ENCODE data around the gene GSTA3.
"Not testable (repeated sequence)": the region's sequence is repeated elsewhere in the genome, so short reads cannot be mapped to it uniquely, and the experiment has no call there.

Gene GSTA3

DNA sequence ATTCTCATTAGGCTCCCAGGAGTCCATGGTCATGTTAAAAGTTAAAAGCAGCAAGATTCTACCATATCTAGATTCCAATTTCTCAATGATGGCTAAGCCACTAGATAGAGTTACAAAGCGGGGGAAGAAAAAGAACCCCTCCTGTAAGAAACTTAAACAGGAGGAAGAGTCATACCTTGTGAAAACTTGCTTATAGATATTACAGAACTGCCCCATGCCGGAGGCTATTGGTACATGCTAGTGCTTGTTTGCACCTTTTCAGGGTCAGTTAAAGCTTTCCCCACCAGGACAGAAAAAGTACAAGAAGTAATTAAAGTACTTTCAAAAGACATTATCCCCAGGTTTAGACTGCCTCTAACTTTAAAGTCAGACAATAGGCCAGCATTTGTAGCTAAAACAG is 15.5 kb upstream of the GSTA3 start:
- DNase-seq (ENCODE audit: insufficient read length, low spot score): no peak
- no peak for TF ChIP-seq POLR2A (IDR thresholded peaks at IDR 0.05; ENCODE audit: low read depth, low read length)
- no peak for FAIRE-seq

DNA sequence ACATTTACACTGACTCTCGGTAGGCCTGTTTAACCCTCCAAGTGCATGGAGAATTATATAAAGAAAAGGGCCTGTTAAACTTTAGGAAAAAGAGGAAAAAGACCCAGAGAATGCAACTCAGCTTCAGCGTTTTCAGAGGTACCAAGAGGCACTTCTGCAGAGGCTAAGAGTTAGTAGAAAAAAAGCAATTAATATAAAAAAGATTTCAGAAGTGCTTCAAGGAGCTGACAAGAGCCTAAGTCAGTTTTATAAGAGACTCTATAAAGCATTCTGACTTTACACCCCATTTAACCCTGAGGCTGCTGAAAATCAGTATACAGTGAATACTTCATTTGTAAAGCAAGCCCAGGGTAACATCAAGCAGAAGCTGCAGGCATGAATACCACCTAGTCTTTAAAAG is 14.2 kb upstream of the GSTA3 start:
- not testable (repeated sequence) for FAIRE-seq; DNase-seq (ENCODE audit: insufficient read length, low spot score)

DNA sequence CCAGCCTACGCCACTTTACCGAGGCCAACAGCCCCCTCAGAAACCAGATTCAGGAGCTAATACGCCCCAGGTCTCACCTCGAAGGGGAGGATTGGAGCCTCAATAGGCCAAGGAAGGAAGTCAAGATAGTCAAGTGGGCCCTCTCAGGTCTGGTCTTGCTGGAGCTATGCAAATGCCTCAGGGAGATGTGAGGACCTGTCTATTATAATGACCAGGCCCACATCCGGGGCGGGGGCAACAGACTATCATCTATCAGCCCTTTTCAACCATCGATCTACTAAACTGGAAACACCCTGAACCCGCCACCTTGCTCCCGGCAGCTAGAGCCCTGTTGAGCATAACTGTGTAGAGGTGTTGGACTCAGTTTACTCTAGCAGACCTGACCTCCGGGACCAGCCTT is 12.7 kb upstream of the GSTA3 start:
- TF ChIP-seq POLR2A (IDR thresholded peaks at IDR 0.05; ENCODE audit: low read depth, low read length): no peak
- FAIRE-seq: no peak
- DNase-seq (ENCODE audit: insufficient read length, low spot score): no peak

DNA sequence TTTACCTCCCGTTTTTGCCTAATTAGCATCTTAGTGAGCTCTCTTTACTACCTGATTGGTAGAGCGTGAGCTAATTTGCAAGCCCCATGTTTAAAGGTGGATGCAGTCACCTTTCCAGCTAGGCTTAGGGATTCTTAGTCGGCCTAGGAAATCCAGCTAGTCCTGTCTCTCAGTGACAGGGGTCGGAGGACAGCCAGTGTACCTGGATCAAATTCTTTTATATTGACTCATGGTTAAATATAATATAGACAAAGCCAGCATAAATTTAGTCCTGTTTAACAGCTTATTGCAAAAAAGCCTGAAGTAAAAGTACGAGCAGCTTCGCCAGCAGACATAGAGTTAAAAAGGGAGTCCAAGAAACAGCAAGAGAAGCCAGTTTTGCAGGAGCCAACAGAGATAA is 12.2 kb upstream of the GSTA3 start:
- DNase-seq (ENCODE audit: insufficient read length, low spot score) (no peak), FAIRE-seq (no peak)
- TF ChIP-seq POLR2A (IDR thresholded peaks at IDR 0.05; ENCODE audit: low read depth, low read length): no peak

DNA sequence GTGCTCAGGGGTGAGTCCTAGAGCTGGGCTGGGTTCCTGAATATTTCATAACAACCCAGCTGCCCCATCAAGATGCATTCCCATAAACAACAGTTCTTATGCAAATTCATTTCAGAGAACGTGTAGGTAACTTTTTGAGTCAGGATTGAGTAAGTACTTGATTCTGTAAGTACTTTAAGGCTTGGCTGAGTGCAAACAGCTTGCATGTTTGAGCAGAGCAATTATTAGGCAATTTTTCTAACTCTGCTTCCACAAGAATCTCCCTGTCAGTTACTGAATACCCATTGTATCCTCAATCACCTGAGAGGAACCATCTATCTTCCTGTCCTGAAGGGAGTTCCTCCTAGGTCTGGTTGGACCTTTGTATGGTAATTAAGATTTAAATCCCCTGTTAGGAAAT is 10.0 kb upstream of the GSTA3 start:
- not testable (repeated sequence) for FAIRE-seq; DNase-seq (ENCODE audit: insufficient read length, low spot score)

DNA sequence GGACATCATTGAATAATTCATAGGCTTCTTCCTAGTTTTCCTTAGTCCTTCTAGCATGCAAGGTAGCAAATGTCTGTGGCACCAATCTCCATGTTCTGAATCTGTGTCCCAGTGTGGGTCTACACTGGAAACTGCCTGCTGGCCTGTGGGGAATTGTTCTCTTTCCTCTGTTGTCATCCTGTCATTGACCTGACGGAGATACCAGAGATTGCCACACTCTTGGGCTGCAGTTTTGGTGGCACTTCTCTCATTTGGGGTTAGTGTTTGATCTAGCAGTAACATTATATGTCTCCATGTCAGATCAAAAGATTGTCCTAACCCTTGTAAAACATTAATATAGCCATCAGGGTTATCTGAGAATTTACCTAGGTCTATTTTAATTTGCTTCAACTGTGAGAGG is 9.3 kb upstream of the GSTA3 start:
- DNase-seq (ENCODE audit: insufficient read length, low spot score); FAIRE-seq: not testable (repeated sequence)

DNA sequence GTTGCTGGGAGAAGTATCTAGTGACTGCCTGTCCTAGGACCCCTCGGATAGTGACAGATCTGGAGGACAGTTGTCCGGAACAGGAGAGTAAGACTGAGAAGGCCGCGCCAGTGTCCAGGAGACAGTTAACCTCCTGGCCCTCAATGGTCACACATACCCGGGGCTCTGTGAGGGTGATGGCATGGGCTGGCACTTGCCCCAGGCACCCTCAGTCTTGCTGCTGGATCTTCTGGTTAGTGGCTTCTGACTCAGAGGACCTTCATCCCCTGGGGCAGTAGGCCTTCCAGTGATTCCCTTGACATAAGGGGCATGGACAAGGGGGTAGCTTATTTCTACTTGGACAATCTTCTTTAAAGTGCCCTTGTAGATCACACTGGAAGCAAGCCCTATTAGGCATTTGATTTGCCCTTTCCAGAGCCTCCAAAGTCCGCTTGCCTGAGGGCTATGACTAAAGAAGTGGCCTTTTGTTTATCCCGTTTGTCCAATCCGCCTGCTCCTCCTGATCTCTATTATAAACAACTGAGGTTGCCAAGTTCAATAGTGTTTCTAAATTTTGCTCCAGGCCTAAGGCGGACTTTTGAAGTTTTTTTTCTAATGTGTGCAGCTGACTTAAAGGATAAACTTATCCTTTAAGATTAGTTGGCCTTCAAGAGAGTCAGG is 8.7 kb upstream of the GSTA3 start:
- DNase-seq (ENCODE audit: insufficient read length, low spot score); FAIRE-seq: not testable (repeated sequence)

DNA sequence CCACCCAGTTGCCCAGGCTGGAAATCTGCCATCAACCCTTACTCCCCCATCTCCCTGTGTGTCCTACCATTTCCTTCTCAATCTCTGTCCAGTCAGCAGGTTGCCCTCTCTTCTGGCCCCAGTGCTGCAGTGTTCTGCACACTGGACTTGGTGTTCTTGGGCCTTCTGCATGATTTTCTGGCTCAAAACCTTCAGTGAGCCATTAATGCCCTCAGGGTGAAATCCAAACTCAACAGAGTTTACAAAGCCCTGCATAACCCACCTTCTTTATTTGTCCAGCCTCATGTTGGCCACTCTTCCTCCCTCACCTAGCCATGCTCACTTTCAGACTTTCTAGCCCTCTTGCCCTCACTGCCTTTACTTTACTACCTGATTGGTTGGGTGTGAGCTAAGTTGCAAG is 5.0 kb upstream of the GSTA3 start:
- no peak for TF ChIP-seq POLR2A (IDR thresholded peaks at IDR 0.05; ENCODE audit: low read depth, low read length)
- DNase-seq (ENCODE audit: insufficient read length, low spot score) (no peak), FAIRE-seq (no peak)

DNA sequence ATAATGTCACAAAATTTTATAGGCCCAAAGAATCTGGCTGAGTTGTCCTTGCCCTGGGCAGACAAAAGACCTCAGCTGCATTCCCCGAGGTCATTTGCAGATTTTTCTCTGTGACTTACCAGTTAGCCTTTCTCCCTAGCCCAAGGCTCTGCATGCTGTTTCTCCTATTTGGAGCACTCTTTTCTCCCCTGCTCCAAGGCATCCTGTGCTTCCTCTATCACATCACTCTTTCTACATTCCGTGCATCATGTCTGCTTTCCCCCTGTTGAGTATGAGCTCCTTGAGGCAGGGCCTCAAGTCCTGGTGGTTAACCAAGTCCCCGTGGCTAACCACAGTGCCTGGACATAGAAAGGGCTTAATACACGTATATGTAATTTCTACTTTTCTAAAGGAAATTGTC is 593 bp upstream of the GSTA3 start:
- no peak for TF ChIP-seq POLR2A (IDR thresholded peaks at IDR 0.05; ENCODE audit: low read depth, low read length)
- DNase-seq (ENCODE audit: insufficient read length, low spot score) (no peak), FAIRE-seq (no peak)

DNA sequence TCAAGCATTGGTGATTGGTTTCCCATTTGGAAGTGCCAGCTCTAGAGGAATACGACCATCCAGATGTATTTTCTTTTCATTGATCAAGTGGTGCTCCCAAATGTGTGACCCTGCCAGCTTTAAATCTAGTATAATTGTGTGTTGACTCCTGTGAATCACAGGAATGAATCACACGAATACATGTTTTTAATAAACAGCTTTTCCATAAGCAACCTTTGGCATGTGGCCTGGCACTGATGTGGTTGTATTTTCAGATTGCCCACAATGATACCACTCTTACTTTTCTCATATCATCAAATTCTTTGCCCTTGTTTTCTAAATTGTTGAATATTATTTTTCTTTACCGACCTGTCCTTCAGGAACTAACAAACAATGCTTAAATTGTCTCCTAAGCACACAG is 367 bp downstream of the GSTA3 start:
- DNase-seq (ENCODE audit: insufficient read length, low spot score) (no peak), FAIRE-seq (no peak)
- no peak for TF ChIP-seq POLR2A (IDR thresholded peaks at IDR 0.05; ENCODE audit: low read depth, low read length)

DNA sequence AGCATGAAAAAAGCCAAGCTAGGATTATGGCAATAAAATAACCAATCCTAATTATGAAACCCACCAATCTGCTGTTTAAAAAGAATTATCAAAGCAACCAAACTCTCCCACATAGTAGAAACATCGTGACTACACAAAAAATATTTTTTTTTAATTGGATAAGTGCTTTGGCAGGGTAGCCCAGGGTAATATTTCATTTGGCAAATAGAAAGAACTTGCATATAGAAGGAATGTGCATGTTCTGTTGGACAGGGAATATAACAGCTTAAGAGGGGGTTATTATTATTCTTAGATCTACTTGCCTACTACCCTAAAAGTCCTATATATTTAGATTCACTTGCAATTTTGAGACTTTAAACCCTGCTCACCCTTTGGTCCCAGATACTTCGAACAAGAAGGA is 972 bp downstream of the GSTA3 start:
- TF ChIP-seq POLR2A (IDR thresholded peaks at IDR 0.05; ENCODE audit: low read depth, low read length): no peak
- DNase-seq (ENCODE audit: insufficient read length, low spot score): no peak
- FAIRE-seq: no peak

DNA sequence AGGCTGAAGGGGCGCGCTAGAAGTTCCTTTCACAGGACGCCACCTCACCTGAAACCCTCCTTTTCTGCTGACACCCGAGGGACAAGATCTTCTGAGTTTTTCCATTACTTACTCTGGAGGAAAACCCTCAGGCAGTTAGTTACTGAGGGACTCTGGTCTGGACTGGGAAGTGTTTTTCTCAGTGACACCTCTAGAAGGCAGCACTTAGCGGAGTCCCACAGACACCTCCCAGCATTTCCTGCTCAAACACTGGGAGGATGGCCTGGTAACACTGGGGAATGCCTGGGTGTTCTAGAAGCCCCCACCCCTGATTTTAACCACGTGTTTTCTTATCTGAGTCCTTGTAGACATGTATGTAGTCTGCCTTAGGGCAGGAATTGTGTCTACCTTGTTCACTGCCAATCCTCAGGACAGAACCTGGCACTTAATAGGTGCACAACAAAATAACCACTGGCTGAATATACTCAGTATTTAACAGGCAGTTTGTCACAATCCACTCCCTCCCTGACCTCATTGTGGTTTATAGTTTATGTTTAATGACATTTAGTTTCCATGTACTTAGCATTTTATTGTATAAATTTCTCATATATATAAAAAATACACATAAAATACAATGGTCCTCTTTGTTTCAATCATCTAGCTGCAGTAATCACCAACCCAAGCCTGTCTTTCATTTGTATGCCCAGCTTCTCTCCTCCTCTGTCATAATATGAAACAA is 4.8 kb downstream of the GSTA3 start:
- peak; percentile 79 for FAIRE-seq

DNA sequence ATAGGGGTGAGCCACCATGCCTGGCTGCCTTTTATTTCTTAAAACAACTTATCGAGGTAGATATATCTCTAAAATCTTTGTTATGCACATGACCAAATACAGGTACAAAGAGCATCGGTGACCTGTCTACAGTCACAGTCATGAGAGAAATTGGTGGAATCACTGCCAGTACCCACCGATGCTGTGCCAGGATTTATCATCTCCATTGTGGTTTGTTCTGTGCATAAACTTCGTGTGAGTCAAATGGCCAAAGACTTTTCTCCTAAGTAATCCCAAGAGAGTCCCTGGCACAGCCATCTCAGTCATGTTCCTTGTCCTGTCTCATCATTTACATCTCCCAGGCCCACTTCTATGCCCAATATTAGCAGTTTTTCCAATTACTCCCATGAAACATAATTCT is 9.0 kb downstream of the GSTA3 start:
- DNase-seq (ENCODE audit: insufficient read length, low spot score) (no peak), FAIRE-seq (no peak)

More for the DNA sequence above, 4.8 kb downstream of the GSTA3 start:
- DNase-seq (ENCODE audit: insufficient read length, low spot score): peak; percentile 20
- no peak for TF ChIP-seq POLR2A (IDR thresholded peaks at IDR 0.05; ENCODE audit: low read depth, low read length)

DNA sequence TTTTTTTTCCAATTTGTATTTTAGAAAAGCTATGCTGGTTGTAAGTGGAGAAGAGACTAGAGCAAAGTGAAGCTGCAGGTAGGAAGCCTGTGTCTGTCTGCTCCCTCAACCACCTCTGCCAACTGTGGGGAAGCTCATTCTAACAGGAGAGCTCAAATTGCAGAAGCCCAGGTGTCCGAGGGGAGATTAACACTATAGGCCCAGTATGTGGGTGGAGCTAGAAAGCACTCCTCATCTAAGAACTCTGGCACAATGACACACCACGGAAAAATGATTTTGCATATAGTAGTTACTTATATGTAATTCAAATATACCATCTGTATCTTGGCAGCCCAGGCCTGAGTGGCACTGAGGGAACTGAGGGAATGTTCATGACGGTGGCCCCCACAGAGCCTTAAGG is 13.7 kb downstream of the GSTA3 start:
- DNase-seq (ENCODE audit: insufficient read length, low spot score); FAIRE-seq: not testable (repeated sequence)

More for the DNA sequence above, 9.0 kb downstream of the GSTA3 start:
- no peak for TF ChIP-seq POLR2A (IDR thresholded peaks at IDR 0.05; ENCODE audit: low read depth, low read length)

DNA sequence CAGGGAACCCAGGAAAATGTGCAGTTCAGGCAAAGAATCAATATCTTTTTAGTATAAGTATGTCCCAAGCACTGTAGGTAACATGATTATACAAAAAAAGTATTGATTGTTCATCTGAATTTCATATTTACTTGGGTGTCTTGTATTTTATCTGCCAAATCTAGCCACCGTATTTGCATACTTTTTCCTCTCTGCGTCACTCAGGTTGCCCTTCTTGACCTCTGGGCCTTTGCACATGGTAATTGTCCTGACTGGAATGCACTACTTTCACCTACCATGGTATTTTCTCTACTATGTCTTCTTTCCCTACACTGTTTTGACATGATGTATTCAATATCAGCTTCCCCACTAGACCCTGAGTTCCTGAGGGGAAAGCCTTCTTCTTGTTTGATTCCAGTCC is 15.2 kb downstream of the GSTA3 start:
- DNase-seq (ENCODE audit: insufficient read length, low spot score): no peak
- FAIRE-seq: no peak
- no peak for TF ChIP-seq POLR2A (IDR thresholded peaks at IDR 0.05; ENCODE audit: low read depth, low read length)

DNA sequence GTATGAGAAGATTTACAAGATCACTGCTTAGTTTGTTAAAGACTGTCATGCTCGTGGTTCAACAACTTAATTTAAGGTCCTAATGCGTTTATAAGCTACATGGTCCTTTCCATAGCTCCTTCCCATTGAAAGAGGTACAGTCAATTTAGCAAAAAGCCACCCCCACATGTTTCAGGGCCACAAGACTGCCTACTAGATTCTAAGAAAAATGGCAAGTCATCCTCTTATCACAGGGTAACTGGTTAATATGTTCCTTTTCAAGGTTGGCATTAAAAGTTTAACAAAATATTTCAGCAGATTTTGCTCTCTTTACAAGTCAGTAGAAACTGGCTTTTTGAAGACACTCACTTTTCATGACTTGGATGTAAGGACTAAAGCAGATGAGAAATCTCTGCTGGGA is 15.7 kb downstream of the GSTA3 start:
- TF ChIP-seq POLR2A (IDR thresholded peaks at IDR 0.05; ENCODE audit: low read depth, low read length): no peak
- FAIRE-seq: no peak
- DNase-seq (ENCODE audit: insufficient read length, low spot score): no peak

Data from H54 (cell line).